SW480 (cell line): ENCODE data around the gene SPI1.
A peak's percentile ranks its signal among the peaks of the same experiment; 100 is the strongest.

ENCODE experiments used
- DNase-seq: peaks from one replicate; pipeline ENCODE4 v3.0.0-alpha.2; 2016; ENCODE audit warnings: low spot score

Gene SPI1

GRCh38 chr11:47378010-47378835 lies at the start of gene SPI1:
Gene SPI1, minus strand, starts transcription at chr11:47378547. Its CDS starts 194 bp downstream, at chr11:47378353.
- DNase-seq = no peak

DNA sequence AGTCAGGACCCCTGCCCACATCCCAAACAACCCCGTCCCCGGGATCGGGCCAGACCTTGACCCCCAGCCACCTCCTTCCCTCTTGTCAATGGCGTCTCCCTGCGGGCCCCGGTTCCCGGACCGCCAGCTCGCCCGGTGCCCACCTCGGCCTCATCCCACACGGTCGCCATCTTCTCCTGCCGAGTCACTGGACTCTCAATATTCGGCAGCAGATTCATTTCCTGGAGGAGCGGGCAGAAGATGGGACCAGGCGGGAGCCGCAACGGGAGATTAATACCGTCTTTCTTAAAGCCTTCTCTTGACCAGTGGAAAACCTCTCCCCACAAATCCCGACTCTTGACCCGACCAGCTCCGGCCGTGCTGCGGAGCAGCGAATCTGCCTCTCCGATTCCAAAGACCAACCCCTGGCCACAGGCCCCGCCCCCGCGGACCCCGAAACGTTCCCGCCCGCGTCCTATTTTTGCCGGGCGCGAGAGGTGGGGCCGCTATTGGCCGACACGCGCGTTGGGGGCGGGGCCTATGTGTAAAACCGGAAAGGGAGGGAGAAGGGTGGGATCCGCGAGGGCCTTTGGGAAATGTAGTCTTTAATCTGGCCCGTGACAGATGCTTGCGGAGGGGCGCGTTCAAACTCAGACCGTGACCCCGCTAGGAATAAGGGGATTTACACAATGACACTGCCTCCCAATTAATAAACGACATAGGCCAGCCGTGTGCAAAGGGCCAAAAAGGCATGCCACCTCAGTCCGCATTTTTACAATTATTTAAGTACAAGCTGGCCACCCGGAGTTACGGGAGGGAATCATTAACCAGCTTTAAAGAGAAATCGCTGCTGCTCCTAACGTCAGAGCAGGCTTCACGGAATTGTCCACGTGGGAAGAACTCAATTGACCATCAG lies 48.0 kb upstream of the SPI1 start, which contains the start of gene PSMC3:
TSS of gene PSMC3 (minus strand) at position 378 of the 895 bp plus-strand sequence. CDS start at position 218, 160 bp downstream.
- DNase-seq = peak; percentile 96

- no peak for DNase-seq
Measured at GRCh38 chr11:47425611-47426010, 47.3 kb upstream of the SPI1 start.

DNA sequence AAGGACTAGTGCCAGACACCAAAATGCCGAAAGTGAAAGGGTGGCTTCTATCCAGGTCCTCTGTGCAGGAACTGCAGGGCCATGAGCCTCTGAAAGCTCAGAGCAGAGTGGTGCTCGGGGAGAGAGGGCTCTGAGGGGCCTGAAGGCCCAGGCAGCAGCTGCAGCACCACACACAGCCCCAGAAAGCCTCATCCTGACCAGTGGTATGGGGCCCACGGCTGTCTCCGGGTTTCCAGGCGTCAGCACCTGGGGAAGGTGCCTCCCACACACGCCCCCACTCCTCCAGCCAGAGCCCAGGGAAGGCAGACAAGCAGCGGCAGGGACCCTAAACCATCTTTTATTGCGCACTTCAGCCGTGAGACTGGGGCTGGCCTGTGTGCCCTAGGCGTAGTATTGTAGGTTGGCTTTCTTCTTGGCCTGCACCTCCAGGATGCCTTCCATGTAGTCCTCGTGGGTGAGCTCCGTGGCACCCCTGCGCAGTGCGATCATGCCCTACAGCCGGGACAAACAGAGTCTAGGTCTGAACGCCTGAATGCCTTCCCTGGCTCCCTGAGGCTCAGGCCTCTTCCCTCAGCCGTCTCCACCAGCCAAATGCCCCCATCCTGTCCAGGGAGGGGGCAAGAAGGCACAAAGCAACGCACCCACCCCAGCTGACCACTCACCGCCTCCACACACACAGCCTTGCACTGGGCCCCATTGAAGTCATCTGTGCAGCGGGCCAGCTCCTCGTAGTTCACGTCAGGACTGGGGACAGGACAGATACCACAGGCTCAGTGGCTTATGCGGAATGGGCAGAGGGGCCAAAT lies 40.3 kb upstream of the SPI1 start:
- no peak for DNase-seq

- DNase-seq = no peak
Measured at GRCh38 chr11:47417712-47418111, 39.4 kb upstream of the SPI1 start.

- peak; percentile 78 for DNase-seq
Measured at GRCh38 chr11:47415949-47416472, 37.7 kb upstream of the SPI1 start.

- no peak for DNase-seq
Measured at GRCh38 chr11:47415091-47415854, 36.9 kb upstream of the SPI1 start.

DNA sequence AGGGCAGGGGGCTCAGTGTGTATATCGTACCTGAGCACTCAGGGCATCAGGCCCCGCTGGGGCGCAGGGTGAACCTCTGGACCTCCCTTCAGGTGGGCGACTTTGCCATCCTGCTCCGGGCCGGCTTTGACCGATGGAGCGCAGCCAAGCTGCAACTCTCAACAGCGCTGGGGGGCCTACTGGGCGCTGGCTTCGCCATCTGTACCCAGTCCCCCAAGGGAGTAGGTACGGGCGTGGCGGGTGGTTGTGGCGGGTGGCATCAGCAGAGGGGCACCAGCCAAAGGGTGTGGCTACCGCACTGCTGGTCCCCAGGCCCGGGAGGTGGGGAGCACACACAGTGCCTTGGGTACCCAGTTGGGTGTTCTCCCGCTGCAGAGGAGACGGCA lies 36.3 kb upstream of the SPI1 start:
- DNase-seq = no peak

GRCh38 chr11:47413908-47414684 lies 35.7 kb upstream of the SPI1 start:
- DNase-seq = peak; percentile 22

GRCh38 chr11:47413351-47413750 lies 35.0 kb upstream of the SPI1 start:
- no peak for DNase-seq

DNA sequence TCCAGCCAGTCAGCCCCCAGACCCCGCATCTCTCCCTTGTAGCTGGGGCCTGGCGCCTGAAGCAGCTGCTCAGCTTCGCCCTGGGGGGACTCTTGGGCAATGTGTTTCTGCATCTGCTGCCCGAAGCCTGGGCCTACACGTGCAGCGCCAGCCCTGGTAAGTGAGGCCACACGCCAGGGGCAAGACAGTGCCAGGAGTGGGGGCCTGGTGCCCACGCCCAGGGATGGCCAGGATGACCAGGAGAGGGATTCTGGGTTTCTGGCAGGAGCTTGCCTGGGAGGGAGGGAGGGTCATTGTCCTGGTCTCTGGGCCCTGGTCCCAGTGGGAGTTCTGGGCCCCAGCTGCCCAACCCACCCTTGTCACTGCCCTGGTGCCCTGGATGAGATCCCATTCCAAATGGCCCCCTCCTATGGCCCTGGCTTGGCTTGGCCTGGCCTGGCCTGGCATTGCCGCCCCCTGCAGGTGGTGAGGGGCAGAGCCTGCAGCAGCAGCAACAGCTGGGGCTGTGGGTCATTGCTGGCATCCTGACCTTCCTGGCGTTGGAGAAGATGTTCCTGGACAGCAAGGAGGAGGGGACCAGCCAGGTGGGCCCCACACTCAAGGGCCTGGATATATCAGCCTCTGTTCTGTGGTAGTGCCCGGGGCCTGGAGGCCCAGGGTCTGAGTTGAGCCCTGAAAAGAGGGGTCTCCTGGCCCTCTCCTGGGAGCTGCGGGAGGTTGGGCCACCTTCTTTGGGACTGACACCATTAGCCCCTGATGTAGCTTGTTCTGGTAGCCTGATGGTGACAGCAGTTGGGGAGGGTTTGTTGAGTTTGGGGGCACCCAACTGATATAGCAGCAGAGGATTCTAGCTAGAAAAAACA lies 33.8 kb upstream of the SPI1 start:
- peak; percentile 32 for DNase-seq

GRCh38 chr11:47410370-47411264 lies 32.3 kb upstream of the SPI1 start:
- no peak for DNase-seq

DNA sequence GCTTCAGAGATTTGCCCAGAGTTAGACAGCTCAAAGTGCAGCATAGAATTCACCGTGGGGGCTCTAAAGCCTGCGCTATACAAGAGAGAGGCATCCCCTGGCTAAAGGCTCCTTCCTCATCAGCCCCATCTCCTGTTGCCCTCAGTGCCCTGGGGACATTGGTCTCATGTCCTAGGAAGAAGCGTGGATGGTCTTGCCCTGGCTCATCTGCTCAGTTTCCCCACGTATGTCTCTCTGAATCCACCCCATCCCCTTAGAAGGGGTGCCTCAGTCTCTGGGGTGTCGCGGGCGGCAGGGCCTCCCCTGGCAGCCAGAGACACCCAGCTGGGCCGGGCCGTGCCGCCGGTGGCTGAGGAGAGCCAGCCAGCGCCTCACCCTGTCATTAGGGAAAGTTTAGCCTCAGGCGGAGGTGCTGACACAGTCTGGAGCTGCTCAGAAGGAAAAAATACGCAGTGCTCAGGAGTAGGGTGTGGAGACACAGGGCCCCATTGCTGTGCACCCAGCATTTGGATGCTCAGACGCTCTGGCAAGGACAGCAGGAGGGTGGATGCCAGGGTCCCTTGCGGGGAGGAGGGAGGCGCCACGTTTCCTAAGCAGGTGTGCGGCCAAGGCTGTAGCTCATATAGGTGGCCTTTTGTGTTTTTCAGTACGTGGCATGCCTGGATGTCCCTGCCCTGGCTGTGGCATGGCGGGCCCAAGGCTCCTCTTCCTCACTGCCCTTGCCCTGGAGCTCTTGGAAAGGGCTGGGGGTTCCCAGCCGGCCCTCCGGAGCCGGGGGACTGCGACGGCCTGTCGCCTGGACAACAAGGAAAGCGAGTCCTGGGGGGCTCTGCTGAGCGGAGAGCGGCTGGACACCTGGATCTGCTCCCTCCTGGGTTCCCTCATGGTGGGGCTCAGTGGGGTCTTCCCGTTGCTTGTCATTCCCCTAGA lies 31.4 kb upstream of the SPI1 start:
- DNase-seq = no peak

GRCh38 chr11:47408598-47409439 lies 30.5 kb upstream of the SPI1 start:
- peak; percentile 65 for DNase-seq

DNA sequence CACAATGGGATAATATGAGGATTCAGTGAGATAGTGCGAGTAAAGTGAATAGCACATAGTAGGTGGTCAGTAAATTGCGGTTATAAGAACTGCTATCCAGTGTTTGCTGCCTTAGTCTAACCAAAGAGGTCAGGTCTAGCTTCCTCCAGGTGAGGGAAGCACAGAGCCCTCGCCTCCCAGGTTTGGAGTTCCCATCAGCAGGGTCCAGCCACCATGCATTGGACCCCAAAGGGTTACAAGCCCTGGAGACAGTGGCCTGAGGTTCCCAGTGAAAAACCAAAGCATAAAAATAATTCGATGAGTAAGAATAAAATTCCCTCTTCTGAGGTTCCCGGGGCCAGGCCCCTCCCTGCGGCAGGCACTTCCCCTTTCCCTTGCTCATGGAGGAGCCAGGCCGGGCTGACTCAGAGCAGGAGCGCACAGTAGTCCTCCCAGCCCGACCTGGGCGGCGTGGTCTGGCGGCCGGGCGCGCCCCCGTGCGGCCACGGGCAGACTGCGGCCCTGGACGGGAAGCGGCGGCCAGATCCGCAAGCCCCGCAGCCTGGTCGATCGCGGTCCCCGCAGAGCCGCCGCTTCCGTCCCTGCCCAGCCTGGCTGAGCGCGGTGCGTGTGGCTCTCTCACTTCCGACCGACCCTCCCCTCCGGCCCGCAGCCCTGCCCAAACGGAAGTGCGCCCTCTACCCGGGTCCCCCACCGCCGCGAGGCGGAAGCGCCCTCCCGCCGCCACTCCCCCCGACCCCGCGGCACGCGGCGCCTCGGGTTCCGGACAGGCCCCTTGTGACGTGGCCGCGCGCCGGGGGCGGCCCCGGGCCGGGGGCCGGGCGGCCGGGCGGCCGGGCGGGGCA lies 29.6 kb upstream of the SPI1 start, which contains the start of gene SLC39A13:
TSS of gene SLC39A13 (plus strand) at position 845 of the 845 bp plus-strand sequence. CDS start 1,505 bp downstream, outside the sequence.
- DNase-seq = peak; percentile 95
